ENCODE measurements around the gene HIVEP2.

The HIVEP2 gene

DNA sequence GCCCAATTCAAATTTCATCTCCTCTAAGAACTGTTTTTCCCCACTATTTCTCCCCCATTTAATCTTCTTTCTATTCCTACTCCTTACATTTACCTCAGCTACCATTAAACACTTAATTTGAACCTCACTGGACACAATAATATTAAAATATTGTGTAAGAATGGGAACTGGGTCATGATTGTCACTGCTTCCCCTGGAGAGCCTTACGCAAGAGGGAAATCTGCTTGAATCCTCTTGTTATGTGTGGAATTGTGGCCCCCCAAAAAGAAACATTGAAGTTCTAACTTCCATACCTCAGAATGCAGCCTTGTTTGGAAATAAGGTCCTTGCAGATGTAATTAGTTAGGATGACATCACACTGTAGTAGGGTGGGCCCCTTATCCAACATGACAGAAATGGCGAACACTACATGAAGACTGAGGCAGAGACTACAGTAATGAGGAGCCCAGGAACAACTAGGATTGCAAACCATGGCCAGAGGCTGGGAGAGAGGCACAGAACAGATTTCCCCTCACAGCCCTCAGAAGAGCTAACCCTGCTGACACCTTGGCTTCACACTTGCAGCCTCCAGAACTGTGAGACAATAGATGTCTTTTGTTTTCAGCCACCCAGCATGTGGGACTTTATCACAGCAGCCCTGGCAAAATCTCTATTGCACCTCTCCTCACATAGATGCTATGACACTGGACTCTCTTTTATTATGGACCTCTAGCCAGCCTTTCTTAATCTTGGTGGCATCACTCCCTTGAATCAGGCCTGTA is 29.9 kb downstream of the HIVEP2 start:
- no peak for DNase-seq

DNA sequence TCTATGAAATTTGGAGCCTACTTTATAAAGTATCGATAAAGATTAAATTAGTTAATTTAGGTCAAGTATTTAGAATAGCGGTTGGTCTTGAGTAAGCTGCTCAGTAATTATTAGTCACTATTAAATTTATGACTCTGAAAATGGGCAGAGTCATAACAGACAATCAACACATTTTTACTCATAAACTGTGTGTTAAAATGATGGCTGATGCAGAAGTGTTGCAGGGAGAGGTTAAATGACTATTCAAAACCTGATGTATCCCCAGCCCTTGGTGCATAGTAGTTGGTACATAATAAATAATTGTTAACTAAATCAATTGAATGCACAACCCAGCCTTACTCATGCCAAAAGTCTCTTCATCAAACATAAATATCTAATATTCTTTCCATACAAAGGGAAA is 30.6 kb downstream of the HIVEP2 start:
- DNase-seq = no peak

DNA sequence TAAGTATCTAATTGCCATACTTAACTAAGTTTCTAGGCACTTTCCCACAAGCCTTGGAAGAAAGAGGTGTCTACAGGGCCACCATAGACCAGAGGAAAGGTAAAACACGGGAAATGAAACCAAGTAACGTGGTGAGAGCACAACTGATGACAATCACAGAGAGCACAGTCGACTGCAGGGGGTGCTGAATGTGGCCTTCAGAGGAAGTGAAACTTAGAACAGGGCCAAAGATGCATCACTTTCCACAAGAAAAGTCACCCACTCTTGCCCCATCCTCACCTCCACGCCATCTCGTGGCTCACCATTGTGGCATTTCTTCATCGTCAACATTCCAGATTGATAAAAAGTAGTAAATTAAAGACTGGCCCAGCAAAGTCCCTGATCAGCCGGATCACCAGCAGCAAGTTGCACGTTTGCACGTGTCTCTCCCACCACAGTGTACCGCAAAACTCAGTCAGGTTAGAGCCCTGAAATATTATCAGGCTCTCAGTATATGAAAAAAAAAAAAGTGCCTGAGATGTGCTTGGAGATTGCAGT is 31.4 kb downstream of the HIVEP2 start:
- DNase-seq = no peak

DNA sequence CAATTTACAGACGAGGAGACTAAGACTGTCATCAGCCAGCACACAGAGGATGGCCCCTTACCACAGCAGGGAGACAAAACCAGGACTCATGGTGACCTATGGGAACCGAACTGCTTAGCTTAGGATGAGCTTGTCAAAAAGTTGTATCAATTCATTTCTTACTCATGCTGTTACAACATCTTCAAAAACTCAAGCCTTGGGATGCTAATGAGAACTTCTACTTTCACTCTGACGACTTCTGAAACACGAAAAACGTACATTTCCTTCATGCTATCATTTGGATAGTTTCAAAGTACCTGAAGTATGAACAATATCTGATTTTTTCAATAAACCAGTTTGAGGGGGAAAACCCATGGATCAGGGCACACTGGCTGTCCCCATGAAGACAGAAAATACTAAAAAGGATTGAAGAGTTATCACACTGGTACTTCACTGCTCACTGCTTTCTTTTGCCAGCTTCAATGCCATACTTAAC is 31.9 kb downstream of the HIVEP2 start:
- DNase-seq = no peak

DNA sequence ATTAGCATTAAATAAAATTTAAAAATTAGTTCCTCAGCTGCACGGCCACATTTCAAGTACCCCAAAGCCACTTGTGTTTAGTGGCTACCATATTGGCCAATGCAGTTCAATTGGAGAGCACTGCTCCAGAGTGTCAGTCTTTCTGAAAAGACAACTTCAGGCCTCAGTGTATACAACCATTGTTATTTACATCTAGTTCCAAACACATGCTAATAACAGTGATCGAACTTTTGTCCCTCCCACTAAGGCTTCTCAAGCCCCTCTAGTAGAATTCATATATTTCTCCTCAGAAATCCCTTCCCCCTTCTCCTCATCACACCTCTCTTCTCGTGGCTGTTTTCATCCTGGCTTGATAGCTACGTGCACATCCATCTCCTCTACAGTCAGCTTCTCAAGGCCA is 32.9 kb downstream of the HIVEP2 start:
- DNase-seq = no peak

DNA sequence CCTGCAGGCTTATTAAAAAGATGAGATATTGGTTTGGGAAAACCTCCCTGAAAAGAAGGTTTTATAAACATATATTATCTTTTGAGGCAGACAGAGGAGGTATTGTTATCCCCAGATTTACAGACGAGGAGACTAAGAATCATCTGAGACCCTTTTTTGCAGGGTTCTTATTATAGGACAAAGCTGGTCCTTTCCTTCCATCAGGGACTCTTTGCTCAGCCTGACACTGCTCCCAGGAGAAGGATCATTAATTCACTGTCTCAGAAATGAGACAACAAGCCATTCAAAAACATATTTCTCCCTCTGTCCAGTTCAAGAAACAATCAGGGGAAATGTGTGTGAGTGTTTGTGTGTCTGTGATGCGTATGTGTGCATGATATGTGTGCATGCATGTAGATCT is 33.5 kb downstream of the HIVEP2 start:
- DNase-seq = no peak

DNA sequence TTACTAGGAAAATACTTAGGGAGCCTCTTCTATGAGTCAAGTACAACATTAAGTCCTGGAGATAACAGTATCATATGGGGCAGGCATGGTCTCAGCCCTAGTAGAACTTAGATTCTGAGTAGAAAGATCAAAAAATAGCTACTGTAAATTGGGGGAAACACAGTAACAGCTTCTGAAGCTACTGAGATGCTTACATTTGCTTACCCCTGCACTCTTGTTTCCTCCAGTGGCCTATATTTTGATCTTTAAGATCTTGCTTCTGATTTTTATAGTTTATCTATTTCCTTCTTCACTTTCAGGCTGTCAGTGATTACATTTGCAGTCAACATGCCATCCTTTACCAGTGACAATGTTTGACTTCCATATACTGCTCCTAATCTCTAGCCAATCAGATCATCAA is 35.3 kb downstream of the HIVEP2 start:
- no peak for DNase-seq

DNA sequence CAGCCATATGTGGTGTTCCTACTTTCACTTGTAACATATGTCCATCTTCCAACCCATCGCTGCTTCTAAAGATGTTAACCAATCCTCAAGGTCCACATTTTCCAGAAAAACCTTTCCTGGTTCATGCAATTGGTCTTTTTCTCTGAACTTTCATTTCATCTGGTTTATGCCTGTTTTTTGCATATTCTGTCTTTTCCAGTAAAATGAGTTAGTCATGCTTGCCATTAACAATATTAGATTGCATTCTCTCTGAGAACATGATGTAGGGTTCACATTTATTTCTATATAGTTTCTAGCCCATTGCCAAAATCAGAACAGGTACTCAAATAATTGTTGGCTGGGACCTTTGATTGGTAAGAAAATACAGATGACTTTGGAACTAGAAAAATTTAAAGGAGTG is 36.7 kb downstream of the HIVEP2 start:
- no peak for DNase-seq

DNA sequence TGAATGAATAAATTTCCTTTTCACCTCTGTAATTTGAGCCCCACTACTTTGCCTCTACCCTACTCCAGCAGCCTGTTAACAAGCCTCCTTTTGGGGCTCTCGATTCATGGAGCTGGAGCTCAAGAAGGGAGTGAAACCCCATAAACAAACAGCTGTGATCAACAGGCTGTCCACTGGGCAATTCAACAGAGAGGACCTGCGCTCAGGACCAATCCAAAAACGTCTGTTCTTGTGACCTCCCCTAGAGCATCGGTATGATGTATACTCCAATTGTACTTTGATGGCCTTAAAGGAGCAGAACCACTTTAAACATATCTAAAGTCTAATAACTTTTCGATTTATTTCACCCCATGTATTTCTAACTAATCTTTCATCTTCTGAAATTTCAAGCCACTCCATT is 37.4 kb downstream of the HIVEP2 start:
- no peak for DNase-seq

DNA sequence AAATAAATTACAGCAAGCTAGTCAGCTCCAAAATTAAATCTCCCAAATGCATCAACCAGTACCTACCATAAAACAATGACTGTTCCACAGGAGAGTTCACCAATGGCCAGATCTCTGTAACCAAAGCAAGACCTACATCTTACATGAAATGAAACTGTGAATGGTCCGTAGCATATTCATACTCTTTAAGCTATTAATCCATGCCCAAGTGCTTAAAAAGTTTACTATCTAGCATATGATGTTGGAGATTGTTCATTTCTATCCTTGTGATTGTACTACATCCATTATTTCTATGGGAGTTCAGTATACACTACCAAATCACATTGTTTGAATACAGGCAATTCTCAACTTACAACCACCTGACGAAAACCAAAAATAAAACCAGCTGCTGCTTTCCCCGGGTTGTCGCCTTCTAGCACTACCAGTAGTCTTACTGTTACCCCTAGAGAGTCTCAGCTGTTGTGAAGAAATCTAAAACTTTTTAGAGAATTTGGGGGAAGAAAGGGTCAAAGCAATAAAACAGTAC is 38.0 kb downstream of the HIVEP2 start:
- no peak for DNase-seq

DNA sequence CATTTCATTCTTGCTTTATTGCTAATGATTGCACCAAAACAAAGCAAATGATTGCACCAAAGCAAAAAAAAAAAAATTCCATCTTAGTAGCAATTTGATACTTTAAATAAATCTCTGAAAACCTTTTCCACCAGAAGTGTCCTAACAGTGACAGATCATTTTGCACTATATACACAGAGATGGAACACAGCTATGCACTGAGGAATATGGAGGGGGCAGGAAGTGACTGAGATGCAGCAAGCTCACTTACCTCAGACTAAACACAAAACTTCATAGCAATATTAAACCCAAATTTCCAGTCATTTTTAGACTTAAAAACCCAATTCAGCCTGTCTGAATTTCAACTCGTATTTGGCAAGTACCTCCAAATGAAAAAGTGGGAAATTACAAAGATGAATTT is 41.2 kb downstream of the HIVEP2 start:
- DNase-seq = no peak

DNA sequence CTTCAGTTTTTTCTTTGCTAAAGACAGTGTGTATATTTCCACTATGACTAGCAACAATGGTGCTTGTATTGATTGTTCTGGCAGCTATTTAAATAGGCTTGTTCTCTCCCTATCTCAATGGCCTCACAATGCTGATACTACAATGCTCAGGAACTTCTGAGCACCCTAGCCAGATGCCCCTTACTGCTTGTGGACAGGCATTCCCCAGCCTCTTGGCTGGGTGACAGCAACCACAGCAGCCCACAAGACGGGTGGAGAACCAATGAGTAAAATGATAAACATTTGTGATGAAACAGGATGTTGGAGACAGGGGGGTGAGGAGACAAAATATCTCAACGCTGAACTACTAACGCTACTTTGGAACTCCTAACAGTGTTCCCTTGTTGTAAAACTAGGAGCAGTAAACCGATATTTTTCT is 42.3 kb downstream of the HIVEP2 start:
- no peak for DNase-seq

DNA sequence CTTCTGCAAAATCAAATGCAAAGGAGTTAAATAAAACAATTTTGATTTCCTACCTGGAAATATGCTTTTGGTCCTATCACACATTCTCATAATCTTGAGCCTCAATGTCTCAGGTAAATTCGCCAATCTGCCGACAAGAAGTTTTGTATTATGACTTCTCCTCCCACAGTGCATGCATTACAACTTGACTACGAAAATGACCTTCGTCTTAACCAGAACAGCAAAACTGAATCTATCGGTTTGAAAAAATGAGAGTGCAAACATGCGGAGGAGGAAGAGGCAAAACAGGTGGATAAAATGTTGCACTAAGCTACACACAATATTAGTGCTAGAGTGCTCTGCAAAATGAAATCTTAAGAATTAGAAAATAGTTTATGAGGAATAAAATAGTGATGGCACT is 43.4 kb downstream of the HIVEP2 start:
- no peak for DNase-seq

DNA sequence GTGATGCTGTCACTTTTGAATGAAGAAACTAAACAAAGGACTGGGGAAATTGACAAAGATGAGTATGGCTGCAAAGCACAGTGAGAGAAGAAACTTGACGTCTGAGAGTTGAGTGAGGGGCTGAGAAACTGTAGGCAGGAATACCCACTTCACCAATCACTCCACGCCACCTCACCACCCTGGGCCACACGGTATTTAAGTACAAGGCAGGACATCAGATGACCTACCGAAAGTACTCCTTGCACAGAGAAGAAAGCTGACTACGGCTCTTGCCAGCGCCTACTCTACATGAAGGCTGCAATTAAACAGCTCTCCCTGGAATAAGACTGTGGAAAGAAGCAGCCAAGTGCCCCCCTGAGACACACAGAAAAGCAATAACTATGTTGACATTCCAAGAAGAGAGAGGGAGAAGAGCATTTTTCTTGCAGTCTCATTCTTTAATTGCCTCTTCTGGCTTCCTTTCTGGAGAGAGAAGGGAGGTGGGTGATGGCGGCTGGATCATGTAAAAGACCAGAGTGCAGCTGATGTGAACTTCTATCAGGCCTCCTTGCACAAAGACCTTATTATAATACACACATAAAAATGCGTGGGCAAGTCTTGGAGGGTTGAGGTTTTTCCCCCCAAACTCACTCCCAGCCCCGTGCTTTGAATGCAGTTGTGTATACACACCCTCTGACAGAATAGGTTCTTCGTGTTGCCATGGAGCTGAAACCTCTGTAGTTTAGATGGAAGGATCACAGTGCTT is 44.6 kb downstream of the HIVEP2 start:
- no peak for DNase-seq

DNA sequence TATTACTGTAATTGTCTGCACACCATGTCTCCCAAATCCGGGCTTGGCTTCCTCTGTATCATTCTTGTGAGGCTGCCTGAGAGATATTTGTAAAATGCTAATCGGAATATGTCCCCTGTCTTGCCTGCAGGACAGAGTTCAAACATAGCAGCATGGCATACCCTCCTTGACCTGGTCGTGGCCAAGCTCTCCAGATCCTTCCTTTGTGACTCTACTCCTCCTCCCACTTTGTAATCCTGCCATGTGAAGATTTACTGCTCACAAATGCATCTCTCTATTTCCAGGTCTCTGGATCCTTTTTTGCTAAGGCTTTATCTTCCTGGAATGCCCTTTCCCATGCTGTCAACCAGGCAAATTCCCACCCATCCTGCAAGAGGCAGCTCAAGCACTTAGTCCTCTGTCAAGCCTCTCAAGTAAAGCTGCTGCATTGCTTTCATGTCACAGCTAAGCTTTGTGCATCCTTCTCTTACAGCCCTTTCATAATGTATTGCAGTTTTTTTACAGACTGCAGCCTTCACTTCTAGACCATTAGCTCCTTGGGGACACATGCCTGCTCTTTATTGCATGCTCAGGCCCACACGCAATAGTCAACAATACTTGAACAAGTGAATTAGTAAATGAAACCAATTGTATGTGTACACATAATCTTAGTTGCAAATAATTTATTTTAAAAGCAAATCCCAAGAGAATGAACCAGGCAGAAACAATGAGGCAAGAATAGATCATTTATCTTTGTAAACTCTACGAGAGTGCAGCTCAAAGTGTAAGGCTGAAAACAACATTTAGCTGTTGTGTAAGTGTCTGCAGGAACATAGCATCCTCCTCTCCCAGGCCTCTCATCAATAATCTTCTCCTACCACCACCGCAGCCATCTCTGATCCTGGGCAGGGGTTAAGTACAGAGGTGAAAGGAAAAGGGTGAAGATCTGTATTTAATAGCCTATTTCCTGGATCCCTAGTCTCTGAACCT is 45.8 kb downstream of the HIVEP2 start:
- DNase-seq = no peak

DNA sequence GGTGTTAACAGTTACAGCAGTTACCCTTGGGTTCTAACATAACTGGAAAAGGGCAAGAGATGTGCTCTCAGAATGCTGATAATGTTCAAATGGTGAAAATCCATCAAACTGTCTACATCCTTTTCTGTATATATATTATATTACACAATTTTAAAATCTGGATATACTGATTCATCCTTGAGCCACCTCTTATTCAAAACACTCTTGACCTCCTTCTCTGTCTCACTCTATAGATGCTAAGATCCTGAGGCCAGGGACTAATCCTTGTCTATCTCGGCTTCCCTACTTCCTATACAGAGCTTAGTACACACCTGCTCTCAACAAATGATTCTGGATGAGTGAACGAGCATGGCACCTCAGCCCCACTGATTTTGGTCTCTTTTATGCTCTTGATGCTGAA is 47.3 kb downstream of the HIVEP2 start:
- no peak for DNase-seq

DNA sequence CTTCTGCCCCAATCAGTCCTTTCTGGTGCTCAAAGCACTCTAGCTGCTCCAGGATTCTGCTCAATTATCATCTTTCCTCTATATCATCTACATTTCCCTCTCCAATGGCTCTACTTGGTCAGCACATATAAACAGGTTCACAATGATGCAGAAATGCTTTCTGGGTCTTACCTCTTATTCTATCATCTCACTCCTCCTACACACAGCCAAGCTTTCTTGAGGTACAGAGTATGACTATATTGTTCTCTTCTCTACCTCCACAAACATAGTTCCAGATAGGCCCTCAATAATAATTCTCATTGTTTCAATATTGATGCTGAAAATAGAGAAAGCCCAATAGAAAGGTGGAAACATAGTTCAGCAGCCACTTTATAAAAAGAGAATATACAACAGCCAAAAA is 48.2 kb downstream of the HIVEP2 start:
- no peak for DNase-seq

DNA sequence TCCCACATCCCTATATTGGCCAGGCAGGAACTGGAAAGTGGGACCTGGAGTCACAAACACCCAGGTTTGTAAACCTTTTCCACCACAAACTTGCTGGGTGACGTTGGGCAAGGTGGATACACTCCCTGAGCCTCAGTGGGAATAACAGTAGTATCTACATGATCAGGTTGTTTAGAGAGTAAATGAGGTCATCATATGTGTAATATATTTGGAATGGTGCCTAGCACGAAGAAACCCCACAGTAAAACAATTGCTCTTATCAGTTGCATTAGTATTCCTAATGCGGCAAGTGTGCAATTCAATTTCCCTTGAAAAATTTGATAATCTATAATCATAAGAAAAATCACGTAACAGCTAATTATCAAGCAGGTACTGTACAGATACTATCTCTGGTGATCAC is 51.9 kb downstream of the HIVEP2 start:
- DNase-seq = no peak

DNA sequence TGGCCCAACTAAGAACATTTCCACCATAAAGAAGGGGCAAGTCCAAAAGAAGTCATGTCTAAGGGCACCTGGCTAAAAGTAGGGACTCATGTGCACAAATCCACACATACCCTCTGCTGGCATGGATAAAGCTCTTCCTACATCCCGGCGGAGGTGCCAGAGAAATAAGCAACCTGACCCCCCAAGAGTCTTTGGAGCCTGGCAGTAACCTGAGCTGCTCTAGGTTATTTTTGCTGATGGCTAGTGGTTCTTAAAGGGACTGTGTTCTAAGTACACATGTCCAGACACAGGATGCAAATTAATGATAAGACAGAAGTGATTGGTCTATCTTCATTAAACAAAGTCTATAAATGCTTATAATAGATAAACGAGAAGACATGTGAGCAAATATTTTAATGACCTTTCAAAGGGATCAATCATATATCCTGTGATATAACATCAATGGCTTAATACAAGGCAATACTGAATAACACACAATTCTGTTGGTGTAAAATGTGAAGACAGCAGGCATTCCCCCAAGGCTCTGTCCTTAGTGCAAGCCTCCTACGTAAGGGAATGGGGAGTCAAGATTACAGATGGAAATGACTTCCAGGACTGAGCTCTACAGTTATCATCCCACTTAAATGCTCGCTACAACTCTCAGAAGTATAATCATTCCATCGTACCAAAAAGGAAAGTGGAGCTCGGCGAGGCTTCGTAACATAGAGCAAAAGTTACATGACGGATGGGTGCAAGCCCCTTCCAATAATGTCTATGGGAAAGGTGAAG is 52.5 kb downstream of the HIVEP2 start:
- no peak for DNase-seq

DNA sequence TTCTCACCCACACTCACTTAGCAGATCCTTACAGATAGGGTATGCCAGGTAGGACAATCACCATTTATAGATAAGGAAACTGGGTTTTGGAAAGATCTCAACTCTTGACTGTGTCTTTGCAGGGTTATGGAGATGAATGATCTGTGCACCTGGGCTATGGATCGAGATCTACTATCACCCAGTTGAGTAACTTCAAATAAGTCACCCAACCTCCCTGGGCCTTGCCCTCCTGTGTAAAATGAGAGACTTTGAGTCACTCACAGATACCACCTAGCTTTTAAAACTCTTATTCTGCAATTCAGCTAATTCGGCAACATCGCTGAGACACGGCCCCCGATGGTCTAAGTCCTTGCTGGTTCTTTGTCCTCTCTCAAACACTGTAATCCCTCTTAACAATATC is 53.5 kb downstream of the HIVEP2 start:
- no peak for DNase-seq

DNA sequence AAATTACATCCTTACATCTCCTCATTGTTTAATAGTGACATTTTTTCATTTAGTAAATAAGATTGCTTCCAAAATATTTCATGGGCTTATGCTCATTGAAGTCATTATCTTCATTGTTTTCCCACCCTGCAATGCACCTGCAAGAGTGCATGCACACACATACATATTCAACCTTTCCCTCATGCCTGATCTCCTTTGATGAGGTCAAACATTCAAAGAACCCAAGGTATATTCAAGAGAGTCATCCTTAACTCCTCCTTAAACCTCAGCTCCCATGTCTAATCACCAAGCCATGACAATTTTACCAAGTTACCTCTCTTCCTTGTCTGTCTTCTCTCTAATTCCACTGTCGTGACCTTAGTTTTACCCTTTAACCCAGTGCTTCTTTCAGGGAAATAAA is 56.5 kb downstream of the HIVEP2 start:
- no peak for DNase-seq

DNA sequence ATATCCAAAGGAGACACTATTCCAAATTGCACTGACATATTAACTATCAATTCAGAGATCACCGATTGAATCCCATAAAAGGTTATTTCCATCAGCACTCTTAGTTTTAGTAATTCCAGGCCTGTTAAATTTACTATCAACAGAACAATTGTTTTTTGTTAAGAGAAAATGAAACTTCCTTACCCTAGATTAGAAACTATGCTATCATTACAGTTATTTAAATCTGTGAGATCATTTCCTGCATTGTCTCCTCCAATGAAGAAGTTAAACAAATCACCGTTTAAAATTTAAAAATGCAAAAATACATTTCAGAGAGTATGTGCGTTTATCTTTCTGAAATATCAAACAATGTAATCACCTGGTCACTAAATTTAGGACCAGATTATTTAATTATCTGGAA is 57.5 kb downstream of the HIVEP2 start:
- no peak for DNase-seq
